PC-3 (cell line): ENCODE data around the gene AGBL3. TPM values are rescaled to one million over a fixed set of nuclear protein-coding genes. Genes with fewer than 3 reads are reported as not detected.
A peak's percentile ranks its signal among the peaks of the same experiment; 100 is the strongest.

Source experiments
- ATAC-seq: fragments of 200-7000 bp; cut with Tn5 transposase; 2 replicates; pipeline ENCODE4 v1.9.1; 2020; ENCODE audit warnings: mild to moderate bottlenecking, moderate library complexity
- BruUV-seq: library from RNA; stranded (reverse); fragments of 400-500 nt; replicated peaks from 2 replicates; lab custom pipeline; 2021; lab: Mats Ljungman, UMichigan
- CTCF ChIA-PET: fragments of 300-600 bp; sonication (Branson Sonifier 250); formaldehyde crosslinking; loops from one replicate; lab custom pipeline; 2022; ENCODE audit warnings: antibody characterized with exemption; lab: Charles Lee
- POLR2A ChIA-PET: fragments of 300-600 bp; sonication (Branson Sonifier 250); formaldehyde crosslinking; loops from one replicate; lab custom pipeline; 2022; ENCODE audit warnings: antibody characterized with exemption; ENCODE audit not compliant: unreplicated experiment; lab: Charles Lee
- DNase-seq: peaks from one replicate; pipeline ENCODE4 v3.0.0-alpha.2; 2015
- H2AFZ ChIP-seq: fragments of 300-600 bp; sonication (generic); 2 replicates; pipeline ENCODE4 v1.6.0; 2016; ENCODE audit warnings: antibody characterized with exemption, low read length
- H3F3A ChIP-seq: fragments of 300-600 bp; sonication (generic); one replicate; pipeline ENCODE4 v1.6.0; 2017; ENCODE audit warnings: antibody characterized with exemption, low read length, control low read depth, mild to moderate bottlenecking; ENCODE audit not compliant: unreplicated experiment
- H3K27ac ChIP-seq: fragments of 300-600 bp; sonication (generic); 2 replicates; pipeline ENCODE4 v1.5.1; 2016; ENCODE audit warnings: mild to moderate bottlenecking, low read length
- H3K27me3 ChIP-seq: fragments of 300-600 bp; sonication (generic); 2 replicates; pipeline ENCODE4 v1.6.1; 2016; ENCODE audit warnings: low read length, mixed read lengths
- H3K36me3 ChIP-seq: fragments of 300-600 bp; sonication (generic); 2 replicates; pipeline ENCODE4 v1.6.1; 2016; ENCODE audit warnings: low read depth, mixed run types, low read length, mixed read lengths
- H3K4me1 ChIP-seq: fragments of 300-600 bp; sonication (generic); 2 replicates; pipeline ENCODE4 v1.5.1; 2016; ENCODE audit warnings: low read length; ENCODE audit not compliant: insufficient read depth
- H3K4me2 ChIP-seq: fragments of 300-600 bp; sonication (generic); 2 replicates; pipeline ENCODE4 v1.6.0; 2016; ENCODE audit warnings: low read length
- H3K4me3 ChIP-seq: fragments of 300-600 bp; sonication (generic); 2 replicates; pipeline ENCODE4 v1.5.1; 2016; ENCODE audit warnings: mild to moderate bottlenecking, low read length, mixed read lengths
- H3K79me2 ChIP-seq: fragments of 300-600 bp; sonication (generic); 2 replicates; pipeline ENCODE4 v1.6.1; 2017; ENCODE audit warnings: low read length, mixed read lengths
- H3K9ac ChIP-seq: fragments of 300-600 bp; sonication (generic); 2 replicates; pipeline ENCODE4 v1.6.0; 2016; ENCODE audit warnings: mild to moderate bottlenecking, low read length
- H3K9me2 ChIP-seq: fragments of 300-600 bp; sonication (generic); replicated peaks from 2 replicates; pipeline ENCODE4 v1.6.1; 2016; ENCODE audit warnings: mixed run types, low read length, mixed read lengths
- H3K9me3 ChIP-seq: fragments of 300-600 bp; sonication (generic); 2 replicates; pipeline ENCODE4 v1.6.1; 2016; ENCODE audit warnings: low read length, mixed read lengths
- H4K20me1 ChIP-seq: fragments of 300-600 bp; sonication (generic); 2 replicates; pipeline ENCODE4 v1.6.1; 2016; ENCODE audit warnings: low read length, mixed read lengths
- CTCF ChIP-seq: fragments of 300-600 bp; sonication (generic); conservative IDR thresholded peaks from 2 replicates; pipeline ENCODE4 v1.5.1; 2017; ENCODE audit warnings: antibody characterized with exemption, low read depth, mild to moderate bottlenecking, low read length
- EZH2 ChIP-seq: fragments of 300-600 bp; sonication (generic); IDR thresholded peaks from one replicate; pipeline ENCODE4 v1.6.1; 2017; ENCODE audit warnings: antibody characterized with exemption, mild to moderate bottlenecking, low read length; ENCODE audit not compliant: unreplicated experiment
- EZH2phosphoT487 ChIP-seq: fragments of 300-600 bp; sonication (generic); IDR thresholded peaks from 2 replicates; pipeline ENCODE4 v1.6.1; 2018; ENCODE audit warnings: mild to moderate bottlenecking, antibody characterized with exemption, low read length, borderline replicate concordance
- intact Hi-C: fragments of 100-400 bp; cut with micrococcal nuclease; formaldehyde crosslinking; loops from 2 replicates; pipeline ENCODE4 v1.9.0; 2023
- total RNA-seq: library from RNA; depleted of rRNA; stranded (reverse); fragments of >200 nt; gene quantifications from 2 replicates; pipeline ENCODE4 v1.2.3, GENCODE V29; 2014

AGBL3 gene
- total RNA-seq, 1 experiment from 2014 or later, result 2.5 TPM

GRCh38 chr7:135177028-135177696 is 190.9 kb downstream of the AGBL3 start:
- ChIA-PET CTCF (no interaction called here), POLR2A (no interaction called here)
- peaks cover 12% of the 10 kb centered on the region; the same call in 1 of the 2 replicates for H3K36me3 ChIP-seq
- no peaks in the 10 kb centered on the region for H3F3A ChIP-seq
- H3K9me2 ChIP-seq, result no peaks in the 10 kb centered on the region
- intact Hi-C loops, result loop anchor here (10.0 kb wide), 1 partner anchor 532 kb away; the partner anchor contains the start of gene BPGM
- peak; percentile 90 for ATAC-seq
- peaks cover 19% of the 10 kb centered on the region for H3K4me1 ChIP-seq
- no peak for TF ChIP-seq EZH2phosphoT487
- peaks cover 19% of the 10 kb centered on the region for H3K9me3 ChIP-seq
- H3K9ac ChIP-seq, result no peak overlapping the region
- H3K4me2 ChIP-seq, result peak overlapping the region; percentile 24
- peak overlapping the region; percentile 47; the same call in 1 of the 2 replicates for H2AFZ ChIP-seq
- H3K79me2 ChIP-seq, result no peaks in the 10 kb centered on the region
- BruUV-seq, result no TSS peak
- H3K27ac ChIP-seq, result peak overlapping the region; percentile 69
- H4K20me1 ChIP-seq, result no peaks in the 10 kb centered on the region
- peak; percentile 93 for DNase-seq
- H3K27me3 ChIP-seq, result no peaks in the 10 kb centered on the region
- H3K4me3 ChIP-seq, result no peak overlapping the region

DNA sequence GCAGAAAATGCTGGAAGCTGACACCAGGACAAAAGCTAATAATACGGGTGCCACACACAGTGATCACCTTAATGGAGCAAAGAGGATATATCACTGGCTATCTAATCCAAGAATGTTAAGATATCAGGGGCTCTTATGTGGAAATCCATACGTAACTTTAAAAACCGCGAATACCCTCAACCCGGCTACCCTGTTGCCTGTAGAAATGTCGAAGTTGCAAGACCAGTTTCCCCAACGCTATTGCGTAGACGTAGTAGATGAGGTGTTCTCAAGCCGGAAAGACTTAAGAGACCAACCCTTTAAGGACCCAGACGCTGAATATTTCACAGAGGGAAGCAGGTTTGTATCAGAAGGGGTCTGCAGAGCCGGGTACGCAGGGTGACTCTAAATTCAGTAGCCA is 192.1 kb downstream of the AGBL3 start:
- H3K27ac ChIP-seq, result no peak overlapping the region
- ATAC-seq, result no peak
- no peak overlapping the region for H3K4me3 ChIP-seq
- ChIA-PET POLR2A (no interaction called here), CTCF (no interaction called here)
- no peaks in the 10 kb centered on the region for H3F3A ChIP-seq
- peaks cover 18% of the 10 kb centered on the region; the same call in 1 of the 2 replicates for H3K36me3 ChIP-seq
- no peaks in the 10 kb centered on the region for H3K79me2 ChIP-seq
- no peak for DNase-seq
- H3K9me2 ChIP-seq, result no peaks in the 10 kb centered on the region
- no peak overlapping the region for H3K4me2 ChIP-seq
- TF ChIP-seq EZH2phosphoT487 (no peak), EZH2 (no peak), CTCF (no peak)
- BruUV-seq, result no TSS peak
- H3K27me3 ChIP-seq, result no peaks in the 10 kb centered on the region
- no peak overlapping the region for H2AFZ ChIP-seq
- H3K9ac ChIP-seq, result no peak overlapping the region
- H3K4me1 ChIP-seq, result peaks cover 19% of the 10 kb centered on the region
- intact Hi-C loops, result loop anchor here (10.0 kb wide), 1 partner anchor 534 kb away; the partner anchor contains the start of gene BPGM
- peaks cover 22% of the 10 kb centered on the region for H3K9me3 ChIP-seq
- H4K20me1 ChIP-seq, result no peaks in the 10 kb centered on the region

- DNase-seq (no peak), ATAC-seq (no peak)
- TF ChIP-seq EZH2 (no peak), CTCF (no peak)
- Histone ChIP-seq H3F3A (no peaks in the 10 kb centered on the region), H2AFZ (no peak overlapping the region), H3K27me3 (no peaks in the 10 kb centered on the region), H3K9me3 (peaks cover 22% of the 10 kb centered on the region), H3K9ac (no peak overlapping the region), H3K4me2 (no peak overlapping the region), H3K4me1 (peaks cover 19% of the 10 kb centered on the region), H3K36me3 (peaks cover 18% of the 10 kb centered on the region; the same call in 1 of the 2 replicates), H3K9me2 (no peaks in the 10 kb centered on the region), H3K4me3 (no peak overlapping the region), H3K79me2 (no peaks in the 10 kb centered on the region), H4K20me1 (no peaks in the 10 kb centered on the region), H3K27ac (no peak overlapping the region)
- POLR2A ChIA-PET, result no interaction called here
- no TSS peak for BruUV-seq
- CTCF ChIA-PET, result no interaction called here
- intact Hi-C loops, result loop anchor here (10.0 kb wide), 1 partner anchor 535 kb away; the partner anchor contains the start of gene BPGM
These were observed 193.1 kb downstream of the AGBL3 start for GRCh38 chr7:135179321-135179925.
